Measurements from ENCODE around the gene PPM1M.

The PPM1M gene, protein sequence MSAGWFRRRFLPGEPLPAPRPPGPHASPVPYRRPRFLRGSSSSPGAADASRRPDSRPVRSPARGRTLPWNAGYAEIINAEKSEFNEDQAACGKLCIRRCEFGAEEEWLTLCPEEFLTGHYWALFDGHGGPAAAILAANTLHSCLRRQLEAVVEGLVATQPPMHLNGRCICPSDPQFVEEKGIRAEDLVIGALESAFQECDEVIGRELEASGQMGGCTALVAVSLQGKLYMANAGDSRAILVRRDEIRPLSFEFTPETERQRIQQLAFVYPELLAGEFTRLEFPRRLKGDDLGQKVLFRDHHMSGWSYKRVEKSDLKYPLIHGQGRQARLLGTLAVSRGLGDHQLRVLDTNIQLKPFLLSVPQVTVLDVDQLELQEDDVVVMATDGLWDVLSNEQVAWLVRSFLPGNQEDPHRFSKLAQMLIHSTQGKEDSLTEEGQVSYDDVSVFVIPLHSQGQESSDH

DNA sequence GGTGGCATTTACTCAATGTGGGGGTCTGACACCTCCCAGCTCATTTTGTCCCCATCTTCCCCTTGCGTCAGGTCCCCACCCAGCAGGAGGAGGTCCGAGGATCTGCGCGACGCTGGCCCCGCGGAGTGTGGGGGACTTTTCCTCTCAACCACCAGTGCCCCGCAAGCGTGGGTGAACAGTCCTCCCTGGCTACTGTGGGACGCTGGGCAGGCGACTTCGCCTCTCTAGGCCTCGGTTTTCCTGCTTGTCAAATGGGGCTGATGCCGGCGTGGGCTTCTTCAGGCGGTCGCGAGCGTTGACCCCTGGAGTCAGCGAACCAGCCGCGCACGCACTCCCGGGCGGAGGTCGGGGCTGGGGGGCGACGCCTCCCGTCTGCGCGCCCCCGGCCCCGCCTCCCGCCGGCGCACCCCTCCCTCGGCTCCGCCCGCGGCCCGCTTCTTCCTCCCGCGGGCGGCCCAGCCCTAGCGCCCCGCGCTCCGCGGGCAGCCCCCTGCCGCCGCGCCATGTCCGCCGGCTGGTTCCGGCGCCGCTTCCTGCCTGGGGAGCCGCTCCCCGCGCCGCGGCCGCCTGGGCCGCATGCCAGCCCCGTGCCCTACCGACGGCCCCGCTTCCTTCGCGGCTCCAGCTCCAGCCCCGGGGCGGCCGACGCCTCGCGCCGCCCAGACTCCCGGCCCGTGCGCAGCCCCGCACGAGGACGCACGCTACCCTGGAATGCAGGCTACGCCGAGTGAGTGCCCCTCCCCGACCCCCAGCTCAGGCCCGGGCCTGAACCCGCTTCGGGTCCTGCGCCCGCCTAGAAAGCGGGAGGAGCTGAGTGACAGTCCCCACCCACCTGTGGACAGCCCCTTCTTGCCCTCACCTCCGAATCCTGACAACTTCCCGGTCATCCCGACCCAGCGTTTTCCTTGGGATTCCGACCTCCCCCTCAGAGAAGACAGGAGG lies at the start of gene PPM1M:
Gene PPM1M, plus strand, starts transcription at position 438 of the 942 bp plus-strand sequence. Its CDS starts 66 bp downstream, at position 504.
- no peak for DNase-seq

DNA sequence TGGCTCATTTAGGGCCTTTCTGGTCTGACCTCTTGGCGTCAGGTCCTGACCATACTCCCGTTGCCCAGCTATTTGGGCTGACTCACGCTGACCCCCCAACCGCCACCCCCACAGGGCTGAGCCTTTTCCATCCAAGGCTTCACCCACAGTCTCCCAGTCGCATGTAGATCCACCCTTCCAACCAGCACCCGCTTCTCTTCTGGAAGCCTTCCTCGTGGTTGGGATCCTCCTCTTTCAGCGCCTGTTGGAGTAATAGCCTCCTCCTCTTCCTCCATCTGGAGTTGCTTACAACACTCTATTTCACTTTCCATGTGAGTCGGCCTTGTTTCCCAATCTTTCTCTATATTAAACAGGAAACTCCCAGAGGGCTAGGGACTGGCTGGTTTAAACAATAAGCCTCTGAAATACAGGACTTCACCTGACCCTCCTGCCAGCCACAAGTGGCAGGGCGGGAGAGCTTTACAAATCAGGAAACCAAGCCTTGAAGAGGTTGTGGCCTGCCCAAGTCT lies 49.7 kb upstream of the PPM1M start:
- DNase-seq, result no peak

DNA sequence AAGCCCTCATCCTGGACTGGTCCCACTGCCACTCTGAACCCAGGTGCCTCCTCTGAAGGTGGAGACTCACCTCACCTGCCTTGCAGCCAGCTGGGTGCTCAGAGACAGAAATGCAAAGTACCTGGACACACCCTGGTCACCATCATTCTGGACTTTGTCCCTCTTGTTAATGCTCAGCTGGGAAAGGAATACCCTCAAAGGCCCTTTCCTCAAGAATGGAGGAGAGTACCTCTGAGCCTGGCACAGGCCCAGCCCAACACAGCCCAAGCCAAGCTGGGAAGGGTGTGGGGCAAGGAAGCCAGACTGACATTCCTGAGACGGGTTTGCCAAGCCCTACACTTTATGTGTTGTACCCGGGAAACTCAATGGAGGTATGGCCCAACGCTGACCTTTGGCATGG lies 48.6 kb upstream of the PPM1M start:
- no peak for DNase-seq

DNA sequence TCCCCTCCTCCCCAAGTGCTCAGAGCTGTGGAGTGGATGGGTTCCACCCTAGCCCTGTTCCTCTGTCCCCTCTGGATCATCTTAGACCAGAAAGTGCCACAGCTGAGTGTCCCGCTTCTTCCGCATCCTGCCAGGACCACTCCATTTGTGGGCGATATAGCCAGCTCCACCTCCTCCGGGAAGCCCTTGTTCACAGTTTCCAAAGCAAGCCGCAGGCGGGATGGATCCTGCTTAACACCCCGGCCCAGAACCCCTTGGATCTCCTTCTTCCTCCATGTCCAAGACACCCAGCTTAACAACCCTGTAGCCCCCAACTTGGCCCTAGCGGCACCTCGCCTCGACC lies 48.1 kb upstream of the PPM1M start:
- no peak for DNase-seq

DNA sequence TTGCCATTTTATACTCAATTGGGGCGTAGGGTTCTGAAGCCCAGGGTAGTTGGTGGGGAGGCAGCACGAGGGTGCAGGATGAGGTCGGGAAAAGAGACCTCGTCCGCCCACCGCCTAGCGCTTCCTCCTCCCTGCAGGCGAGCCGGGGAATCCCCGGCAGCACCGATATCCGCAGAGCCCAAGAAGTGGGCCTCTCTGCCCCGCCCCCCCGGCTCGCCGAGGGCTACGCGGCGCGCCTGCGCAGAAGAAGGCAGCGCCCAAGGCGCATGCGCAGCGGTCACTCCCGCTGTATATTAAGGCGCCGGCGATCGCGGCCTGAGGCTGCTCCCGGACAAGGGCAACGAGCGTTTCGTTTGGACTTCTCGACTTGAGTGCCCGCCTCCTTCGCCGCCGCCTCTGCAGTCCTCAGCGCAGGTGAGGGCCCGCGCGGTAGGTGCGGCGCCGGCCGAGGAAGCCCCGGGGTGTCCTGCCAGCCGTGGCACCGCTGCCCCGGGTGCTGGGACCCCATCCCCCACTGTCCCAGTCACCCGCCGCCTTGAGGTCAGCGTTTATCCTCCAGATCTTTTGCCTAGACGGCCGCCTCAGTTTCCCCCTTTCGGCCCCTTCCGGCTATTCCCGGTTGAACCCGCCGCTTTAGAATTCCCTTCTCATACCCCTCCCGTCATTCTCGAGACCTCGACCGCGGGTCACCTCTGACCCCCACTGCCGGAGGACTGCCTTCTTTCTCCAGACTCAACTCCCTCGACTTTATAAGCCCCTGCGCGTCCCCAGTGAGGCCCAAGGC lies 47.5 kb upstream of the PPM1M start, which contains the start of gene ALAS1:
Gene ALAS1, plus strand, starts transcription at position 319 of the 784 bp plus-strand sequence. CDS start 1,082 bp downstream, outside the sequence.
- DNase-seq, result peak; percentile 71 to 72

DNA sequence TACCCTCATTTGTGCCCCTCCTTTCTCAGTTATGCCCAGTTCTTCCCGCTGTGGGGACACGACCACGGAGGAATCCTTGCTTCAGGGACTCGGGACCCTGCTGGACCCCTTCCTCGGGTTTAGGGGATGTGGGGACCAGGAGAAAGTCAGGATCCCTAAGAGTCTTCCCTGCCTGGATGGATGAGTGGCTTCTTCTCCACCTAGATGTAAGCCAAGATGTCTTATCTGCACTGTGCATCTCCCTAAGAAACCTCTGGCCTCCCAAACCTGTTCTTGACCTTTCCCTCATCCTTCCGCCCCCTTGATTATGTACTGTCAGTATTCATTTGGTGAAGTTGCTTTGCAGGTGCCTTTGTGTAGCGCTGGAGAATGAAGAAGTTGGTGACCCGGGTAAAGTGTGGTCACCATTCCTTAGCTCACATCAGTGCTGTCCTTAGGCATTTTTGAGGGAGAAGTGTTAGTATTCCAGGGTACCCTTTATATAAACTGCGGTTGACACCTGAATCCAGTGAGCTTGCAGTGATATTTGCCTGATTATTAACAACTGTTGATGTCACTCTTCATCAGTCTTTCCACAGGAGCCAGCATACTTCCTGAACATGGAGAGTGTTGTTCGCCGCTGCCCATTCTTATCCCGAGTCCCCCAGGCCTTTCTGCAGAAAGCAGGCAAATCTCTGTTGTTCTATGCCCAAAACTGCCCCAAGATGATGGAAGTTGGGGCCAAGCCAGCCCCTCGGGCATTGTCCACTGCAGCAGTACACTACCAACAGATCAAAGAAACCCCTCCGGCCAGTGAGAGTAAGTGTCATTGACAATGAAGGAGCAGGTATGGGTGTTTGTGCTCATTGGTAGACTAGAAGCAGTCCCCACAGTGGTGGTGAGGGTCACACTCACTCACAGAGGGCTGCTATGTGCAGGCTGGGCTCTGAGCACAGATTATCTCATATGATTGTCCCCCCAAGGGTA lies 46.6 kb upstream of the PPM1M start:
- DNase-seq, result no peak

DNA sequence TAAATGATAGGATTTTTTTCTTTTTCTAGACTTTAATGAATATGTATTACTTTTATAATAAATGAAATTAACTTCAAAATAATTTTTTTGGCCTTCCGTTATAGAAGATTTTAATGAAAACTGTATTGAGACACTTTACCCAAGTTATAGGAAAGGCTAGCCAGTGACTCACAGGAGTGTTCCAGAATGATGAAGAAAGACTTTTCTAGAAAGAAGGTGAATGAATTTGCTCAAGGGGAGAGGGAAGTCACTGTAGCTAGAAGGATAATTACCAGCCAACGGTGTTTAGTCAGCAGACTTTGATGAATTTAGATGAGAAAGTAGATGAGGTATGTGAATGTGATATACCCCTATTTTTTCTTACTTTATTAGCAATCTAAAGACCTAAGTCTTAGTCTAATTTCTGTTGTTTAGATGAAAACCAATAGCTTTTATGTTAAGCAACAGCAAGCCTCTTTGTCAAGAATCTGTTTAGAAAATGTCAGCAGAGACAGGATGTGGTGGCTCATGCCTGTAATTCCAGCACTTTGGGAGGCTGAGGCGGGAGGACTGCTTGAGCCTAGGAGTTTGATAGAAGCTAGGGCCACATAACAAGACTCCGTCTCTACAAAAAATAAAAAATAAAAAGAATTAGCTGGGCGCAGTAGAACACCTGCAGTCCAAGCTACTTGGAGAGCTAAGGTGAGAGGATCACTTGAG lies 44.4 kb upstream of the PPM1M start:
- DNase-seq, result no peak

DNA sequence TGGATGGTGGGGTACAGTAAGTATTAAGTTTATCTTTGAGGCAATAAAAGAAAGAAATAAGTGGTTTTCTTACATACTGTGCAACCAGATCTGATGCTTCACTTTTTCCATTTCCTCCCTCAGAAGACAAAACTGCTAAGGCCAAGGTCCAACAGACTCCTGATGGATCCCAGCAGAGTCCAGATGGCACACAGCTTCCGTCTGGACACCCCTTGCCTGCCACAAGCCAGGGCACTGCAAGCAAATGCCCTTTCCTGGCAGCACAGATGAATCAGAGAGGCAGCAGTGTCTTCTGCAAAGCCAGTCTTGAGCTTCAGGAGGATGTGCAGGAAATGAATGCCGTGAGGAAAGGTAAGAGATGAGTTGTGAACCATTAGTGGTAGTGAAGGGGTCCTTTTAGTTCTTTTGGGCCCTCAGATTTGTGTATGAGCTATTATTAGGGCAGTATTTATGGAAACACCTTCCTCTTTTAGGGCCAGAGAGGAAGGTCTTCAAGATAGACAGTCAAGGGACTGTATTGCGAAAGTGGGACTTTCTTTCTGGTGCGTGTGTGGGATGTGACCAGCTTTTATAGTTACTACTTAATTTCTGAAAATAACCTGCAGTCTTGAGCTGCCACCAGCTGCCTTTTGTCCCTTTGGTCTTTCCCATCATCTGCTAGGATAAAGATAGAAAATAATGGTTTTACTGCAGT lies 43.0 kb upstream of the PPM1M start:
- no peak for DNase-seq

DNA sequence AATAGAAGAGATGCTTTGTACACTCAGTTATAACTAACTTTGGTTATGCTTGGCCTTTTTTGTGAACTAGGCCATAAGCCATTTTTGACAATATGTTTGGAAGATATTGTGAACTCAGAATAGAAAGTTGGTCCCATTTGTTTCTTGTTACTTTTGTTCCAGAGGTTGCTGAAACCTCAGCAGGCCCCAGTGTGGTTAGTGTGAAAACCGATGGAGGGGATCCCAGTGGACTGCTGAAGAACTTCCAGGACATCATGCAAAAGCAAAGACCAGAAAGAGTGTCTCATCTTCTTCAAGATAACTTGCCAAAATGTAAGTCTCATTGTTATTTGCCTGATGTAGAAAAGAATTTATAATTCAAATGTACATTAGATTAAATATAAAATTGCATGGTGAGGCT lies 41.9 kb upstream of the PPM1M start:
- DNase-seq, result no peak

DNA sequence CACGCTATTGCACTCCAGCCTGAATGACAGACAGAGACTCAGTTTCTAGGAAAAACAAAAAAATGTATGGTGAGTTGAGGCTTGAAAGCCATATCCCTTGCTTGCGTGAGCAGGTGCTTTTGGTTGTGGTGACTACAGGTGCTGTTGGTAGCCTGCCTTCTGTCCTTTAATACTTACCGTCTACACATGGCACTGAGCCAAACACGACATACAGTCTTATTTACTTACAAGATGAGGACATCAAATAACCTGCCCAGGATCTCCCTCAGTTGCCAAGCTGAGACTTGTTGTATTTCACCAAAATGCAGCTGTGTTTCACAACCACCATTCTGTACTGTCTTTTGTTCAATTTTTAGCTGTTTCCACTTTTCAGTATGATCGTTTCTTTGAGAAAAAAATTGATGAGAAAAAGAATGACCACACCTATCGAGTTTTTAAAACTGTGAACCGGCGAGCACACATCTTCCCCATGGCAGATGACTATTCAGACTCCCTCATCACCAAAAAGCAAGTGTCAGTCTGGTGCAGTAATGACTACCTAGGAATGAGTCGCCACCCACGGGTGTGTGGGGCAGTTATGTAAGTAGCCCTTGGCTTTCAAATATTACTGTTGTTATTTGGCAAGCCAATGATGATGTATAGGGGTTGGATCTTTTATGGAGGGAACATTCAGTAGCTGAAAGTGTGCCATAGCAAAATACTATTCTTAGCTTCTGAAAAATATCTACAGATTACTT lies 41.1 kb upstream of the PPM1M start:
- no peak for DNase-seq

DNA sequence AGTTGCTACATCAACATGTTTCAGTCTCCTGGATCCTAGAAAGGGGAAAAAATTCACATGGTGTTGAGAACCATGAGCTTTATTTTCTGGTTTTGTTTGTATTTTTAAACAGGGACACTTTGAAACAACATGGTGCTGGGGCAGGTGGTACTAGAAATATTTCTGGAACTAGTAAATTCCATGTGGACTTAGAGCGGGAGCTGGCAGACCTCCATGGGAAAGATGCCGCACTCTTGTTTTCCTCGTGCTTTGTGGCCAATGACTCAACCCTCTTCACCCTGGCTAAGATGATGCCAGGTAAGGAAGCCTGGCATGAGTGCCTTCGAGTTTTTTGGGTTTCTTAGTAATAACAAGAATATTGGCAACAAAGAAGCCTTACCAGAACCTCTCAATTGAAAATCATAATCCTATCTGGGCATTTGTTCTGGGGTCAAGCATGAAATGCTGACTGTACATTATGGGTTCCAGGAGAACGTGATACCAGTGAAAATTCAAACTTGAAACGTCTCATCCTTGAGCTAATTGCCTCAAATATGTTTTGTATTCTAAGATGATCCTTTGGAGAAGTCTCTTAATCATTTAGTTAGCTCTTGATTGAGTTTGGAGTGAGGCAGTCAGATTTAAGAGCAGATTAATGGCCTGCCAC lies 39.7 kb upstream of the PPM1M start:
- no peak for DNase-seq

DNA sequence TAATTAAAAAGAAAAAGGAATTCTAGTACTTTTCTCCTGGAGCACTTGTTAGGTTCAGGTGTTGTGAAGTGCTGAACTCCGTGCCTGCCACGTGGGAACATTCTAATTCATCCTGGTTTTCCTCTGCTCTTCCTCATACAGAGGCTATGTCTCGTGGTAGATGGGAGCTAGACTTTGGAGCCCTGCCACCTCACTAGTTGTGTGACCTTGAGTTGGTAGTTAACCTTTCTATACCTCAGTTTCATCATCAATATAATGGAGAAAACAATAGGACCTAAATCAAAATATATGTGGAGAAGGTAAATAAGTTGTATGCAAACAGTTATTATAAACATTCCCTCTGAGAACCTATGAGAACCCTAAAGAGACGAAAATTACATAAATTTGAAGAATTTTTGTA lies 37.0 kb upstream of the PPM1M start:
- DNase-seq, result no peak

DNA sequence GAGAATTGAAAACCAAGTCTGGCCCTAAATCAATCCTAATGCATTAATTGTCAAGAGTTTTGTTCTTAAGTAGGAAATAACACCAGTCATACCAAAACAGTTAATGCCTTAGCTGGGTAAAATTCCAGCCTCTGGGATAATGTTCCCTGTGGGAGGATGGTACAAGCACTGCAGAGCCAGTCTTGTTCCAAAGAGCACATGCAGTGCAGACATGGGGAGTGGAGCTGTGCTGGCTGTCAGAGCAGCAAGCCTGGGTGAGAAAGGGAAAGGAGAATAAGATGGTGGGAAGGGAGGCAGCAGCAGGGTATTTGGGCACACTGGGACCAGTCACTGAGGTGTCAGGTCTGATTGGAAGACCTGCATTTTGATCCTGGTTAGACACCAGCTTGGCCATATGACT lies 35.5 kb upstream of the PPM1M start:
- DNase-seq, result no peak

DNA sequence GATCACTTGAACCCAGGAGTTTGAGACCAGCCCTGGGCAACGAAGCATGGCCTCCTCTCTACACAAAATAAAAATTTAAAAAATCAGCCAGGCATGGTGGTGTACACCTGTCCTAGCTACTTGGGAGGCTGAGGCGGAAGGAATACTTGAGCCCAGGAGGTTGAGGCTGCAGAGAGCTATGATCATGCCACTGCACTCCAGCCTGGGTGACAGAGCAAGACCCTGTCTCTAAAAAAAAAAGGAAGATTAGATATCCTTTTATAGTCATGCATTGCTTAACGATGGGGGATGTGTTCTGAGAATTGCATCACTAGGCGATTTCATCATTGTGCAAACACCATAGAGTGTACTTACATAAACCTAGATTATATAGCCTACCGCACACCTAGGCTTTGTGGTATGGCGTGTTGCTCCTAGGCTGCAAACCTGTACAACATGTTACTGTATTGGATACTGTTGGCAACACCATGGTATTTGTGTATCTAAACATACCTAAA lies 35.0 kb upstream of the PPM1M start:
- DNase-seq, result no peak

DNA sequence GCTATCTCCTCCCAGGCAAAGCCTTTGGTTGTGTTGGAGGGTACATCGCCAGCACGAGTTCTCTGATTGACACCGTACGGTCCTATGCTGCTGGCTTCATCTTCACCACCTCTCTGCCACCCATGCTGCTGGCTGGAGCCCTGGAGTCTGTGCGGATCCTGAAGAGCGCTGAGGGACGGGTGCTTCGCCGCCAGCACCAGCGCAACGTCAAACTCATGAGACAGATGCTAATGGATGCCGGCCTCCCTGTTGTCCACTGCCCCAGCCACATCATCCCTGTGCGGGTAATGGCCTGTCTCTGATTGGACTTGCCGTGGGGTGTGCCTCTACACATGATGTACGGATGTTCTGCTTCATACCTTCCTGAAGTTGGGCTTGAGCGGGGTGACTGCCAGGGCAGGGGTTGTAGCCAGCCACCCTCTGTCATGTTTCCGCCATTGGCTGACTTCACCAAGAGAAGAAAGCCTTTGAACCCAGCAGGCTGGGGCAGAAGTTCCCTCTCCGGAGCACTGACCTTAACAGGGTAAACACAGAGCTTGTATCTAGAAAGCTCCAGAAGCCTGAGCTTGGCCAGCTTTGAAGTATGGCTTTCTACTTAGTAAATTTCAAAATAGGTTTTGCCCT lies 34.2 kb upstream of the PPM1M start:
- DNase-seq, result no peak

DNA sequence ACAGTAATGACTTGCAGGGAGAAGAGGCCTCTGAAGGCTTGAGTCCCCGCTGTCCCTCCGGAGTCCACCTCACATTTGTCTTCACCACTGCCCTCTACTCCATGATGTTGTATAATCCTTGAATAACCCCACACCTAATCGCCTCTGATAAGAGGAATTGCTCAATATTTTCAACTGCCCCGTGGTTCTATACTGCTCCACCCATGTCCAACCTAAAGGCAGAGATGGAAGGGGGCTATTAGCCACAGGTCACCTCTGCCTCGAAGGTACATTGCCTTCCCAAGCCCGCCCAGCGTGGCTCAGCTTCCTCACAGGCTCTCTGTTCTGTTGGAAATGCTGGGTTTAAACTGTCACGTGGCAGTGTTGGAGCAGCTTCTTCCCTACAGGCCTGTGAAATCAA lies 32.6 kb upstream of the PPM1M start:
- no peak for DNase-seq

DNA sequence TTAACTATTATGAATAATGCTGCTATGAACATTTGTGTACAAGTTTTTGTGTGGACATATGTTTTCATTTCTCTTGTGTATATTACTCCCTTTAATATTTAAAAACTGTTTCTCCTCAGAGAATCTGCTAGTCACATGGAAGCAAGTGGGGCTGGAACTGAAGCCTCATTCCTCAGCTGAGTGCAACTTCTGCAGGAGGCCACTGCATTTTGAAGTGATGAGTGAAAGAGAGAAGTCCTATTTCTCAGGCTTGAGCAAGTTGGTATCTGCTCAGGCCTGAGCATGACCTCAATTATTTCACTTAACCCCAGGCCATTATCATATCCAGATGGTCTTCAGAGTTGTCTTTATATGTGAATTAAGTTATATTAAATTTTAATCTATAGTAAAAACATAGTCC lies 31.7 kb upstream of the PPM1M start:
- no peak for DNase-seq

DNA sequence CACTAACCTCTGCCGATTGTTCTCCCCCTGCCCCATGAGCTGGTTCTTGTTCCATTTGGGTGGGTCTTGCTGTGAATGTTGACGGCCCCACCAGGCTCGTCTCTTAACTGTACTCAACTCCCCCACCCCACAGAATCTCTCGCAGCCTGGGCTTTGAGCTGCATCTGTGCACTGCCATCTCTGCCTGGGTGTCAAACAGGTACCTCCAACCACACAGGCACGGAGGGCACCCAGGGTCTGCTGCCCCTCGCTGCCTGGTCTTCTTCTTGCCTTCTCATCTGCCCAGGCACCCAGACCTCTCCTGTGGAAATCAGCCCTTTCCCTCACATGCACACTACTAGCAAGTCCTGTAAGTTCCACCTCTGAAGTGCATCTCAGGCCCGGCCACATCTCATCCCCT lies 30.2 kb upstream of the PPM1M start:
- no peak for DNase-seq

Measured in NCI-H187 (cell line).